EL (cell line): ENCODE measurements around the gene USP22.
A peak's percentile ranks its signal among the peaks of the same experiment; 100 is the strongest.

Experiments used
- DNase-seq: peaks from one replicate; pipeline ENCODE4 v3.0.0-alpha.2; 2016

The USP22 gene

DNA sequence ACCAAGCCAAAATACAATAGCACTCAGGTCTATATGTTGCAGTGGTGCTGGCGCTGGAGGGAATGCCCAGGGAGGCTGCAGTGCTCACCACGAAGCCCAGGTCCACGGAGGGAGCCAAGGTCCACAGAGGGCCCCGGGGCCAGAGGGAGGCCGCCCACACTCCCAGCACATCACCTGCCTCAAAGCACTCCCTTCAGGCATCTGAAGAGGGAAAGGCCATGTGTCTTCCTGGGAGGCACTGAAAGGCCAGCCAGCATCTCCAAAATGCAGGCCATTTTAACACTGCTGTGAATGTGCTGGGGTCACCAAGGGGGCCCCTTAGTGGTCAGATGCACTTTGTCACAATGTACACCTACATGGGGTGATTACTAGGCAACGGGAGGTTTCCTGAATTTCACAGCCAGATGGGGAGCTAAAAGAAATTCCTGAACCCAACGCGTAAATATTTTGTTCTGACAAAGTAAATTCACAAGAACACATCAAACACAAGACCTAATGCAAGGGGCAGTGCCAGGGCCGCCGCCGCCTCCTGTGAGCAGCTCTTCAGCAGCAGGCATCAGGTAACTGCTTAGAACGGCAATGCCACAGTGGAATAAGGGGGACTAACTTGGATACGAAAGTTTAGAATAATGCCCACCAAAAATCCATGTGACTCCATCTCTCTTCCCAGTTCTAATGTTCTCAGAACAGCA, 42.8 kb downstream of the USP22 start:
- DNase-seq, result no peak

DNA sequence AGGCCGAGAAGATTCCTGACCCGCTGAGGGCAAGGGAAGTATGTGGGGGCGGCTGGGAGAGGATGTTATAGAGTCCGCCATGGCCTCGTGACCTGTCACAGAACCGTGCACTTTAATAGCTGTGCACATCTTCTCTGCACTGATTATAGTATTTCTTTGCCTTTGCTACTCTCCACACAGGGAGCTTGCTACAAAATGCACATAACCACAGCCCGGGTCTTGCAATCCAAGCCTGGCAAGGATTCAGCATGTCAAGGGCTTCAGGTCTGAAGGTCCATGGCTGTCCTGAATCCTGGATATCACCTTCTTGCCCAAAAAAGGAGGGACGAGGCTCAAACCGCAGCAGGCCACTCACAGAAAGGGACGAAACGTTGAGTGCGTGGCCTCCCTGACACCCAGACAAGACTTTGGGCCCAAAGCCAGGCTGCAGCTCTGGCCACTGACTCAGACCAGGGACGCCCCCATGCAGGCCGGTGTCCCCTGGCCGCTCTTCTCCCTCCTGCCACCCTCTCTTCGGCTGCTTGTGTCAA, 43.7 kb downstream of the USP22 start:
- no peak for DNase-seq

DNA sequence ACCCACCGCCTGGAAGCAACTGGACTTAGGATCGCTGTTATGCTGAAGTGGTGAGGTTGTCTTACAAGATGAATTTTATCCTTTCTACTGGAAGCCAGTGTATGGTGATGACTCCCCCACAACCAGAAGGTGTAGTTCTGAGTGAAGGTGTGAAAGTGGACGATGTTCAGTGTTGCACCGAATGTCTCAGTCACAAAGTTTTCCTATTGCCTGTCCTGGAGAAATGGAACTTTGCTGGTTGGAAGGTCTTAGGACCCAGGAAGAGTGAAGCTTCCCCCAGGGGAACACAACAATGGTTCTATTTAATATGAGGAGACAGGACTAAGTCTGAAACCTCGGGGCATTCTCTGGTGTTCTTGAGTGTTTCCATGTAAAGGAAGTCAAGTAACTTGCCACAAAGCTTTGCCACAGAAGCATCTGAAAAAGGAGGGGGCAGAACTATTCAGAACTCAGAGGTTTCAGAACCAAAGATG, 44.2 kb downstream of the USP22 start:
- DNase-seq, result no peak

DNA sequence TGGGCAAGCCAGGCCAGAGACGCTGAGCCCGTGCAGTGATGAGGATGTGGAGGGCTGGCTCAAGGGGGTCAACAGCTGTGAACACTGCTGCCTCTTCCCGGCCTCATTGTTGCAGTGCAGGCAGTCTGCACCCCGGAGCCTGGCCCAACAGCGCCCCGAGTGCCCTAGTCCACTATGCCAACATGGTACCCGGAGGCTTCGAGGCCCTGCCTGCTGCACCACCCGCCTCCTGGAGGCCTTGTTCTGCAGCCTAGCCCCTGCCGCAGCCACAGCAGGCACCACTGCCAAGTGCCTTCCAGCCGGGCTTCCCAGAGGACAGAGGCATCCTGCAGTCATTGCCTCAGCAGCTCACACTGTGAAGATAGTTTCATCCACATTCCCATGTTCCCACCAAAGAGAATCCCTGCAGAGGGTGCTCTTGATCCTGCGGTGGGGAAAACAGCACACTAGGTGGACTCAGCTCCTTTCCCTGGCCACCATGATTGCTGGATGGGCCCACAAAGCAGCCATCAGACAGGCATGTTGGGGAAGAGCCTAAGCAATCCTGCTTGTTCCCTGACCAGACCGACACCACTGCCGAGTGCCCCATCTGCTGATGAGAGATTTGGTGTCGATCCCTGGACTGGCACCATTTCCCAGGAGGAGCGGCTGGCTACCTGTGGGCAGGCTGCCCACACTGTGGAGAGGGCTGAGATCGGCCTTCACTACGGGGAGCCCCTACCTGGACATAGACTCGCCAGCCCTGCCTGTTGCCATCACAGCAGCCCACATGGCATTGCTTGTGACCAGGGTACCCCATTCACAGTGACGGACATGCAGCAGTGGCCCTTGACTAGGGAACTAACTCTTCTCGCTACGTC, 44.9 kb downstream of the USP22 start:
- peak; percentile 25 for DNase-seq

DNA sequence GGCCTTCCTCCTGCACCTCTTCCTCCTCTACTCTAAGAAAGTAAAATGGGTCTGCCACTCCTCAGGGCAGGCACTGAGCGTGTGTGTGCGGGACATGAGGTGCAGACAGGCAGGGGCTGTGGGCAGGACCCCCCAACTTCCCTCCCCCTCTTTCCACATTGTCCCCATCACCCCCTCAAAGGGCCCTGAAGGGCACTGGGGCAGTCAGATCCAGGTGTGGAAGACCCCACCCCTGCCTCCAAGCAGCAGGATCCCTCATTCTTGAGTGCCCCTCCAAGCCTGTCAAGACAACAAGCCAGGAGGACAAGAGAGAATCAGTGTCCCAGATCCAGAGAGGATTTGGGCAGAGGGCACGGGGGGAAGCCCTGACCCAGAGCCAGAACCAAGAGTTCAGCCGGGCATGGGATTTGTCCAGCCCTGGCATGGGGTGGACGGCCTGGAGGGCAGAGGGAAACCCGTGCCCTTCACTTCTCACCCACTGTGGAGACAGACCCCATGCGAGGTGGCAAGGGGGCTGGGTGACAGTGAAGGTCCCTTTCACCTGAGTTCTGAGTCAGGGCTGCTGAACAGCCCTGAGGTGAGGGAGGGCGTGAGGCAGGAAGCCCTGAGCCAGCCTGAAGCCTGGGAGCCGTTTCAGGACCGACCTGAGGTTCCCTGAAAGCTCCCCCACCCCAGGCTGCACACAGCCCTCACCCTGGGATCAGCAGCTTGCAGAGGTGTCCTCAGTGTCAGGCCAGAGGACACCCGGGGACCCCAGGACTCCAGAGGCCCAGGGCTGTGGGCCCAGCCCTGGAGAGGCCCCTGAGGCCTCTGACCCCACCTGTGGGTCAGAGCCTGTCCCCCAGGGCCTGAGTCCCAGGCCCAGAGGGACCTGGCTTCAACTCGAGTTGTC, 45.8 kb downstream of the USP22 start:
- DNase-seq, result no peak

DNA sequence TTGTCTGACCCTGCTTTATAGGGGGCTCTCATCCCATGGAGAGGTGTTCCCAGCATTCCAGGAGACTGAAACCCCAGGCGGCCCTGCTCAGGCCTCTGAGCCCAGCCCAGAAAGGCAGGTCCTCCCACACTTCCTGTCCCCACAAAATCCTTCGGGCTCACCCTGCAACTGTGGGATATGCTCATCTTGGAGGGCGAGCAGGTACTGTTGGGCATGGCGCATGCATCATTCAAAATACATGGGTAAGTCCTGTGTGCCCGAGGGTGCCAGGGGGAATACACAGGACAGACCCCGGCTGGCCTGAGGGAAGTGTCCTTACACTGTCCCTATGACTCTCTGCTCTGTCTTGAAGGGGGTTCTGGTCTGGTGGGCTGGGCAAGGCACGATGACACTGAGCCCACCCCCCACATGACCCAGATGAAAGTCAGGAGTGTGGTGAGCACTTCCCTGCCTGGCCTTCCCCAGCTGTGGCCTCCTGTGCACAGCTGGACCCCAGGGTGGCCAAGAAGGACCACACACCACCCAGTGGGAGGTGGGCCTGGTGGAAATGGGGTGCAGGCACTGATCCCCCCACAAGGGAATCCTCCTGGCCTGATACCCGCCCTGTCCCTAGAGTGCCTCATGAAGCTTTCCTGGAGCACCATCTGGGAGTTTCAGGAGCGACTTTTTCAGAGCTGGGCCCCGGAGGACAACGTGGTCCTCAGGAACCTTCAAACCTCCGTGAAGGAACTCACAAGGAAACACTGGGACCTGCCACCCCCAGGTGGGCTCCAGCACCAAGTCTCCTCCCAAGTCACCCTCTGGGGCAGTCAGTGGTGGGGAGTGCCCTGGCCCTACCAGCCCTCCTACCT, 46.7 kb downstream of the USP22 start:
- no peak for DNase-seq

DNA sequence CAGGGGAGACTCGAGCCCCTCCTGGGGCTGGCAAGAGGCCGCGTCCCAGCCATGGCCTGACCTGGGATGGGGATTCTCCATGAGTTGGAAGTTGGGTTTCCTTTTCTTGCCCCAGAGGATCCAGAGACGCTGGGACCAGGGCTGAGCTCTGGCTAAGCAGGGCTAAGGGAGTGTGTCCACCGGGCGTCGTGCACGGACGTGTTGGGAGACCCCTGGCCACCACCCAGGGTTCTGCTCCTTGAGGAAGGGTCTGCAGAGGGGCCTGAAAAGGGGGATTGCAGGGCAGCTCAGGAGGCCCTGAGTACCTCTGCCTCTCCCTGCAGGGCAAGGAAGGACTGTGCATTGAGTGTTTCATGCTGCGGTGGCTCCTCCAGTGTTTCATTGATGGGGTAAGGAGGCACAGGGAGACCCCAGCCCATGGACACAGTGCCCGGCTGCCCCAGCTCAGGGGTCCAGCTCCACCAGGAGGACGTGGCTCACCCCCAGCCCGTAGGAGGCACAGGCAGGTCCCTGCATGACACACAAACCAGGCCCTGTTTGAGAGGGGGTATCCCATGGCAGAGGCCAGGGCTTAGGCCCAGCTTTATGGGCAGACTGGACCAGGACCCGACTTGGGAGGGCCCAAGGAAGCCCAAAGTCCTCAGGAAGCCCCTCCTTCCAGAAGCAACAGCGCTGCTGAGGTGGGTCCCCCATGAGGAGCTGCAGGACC, 47.5 kb downstream of the USP22 start:
- no peak for DNase-seq

DNA sequence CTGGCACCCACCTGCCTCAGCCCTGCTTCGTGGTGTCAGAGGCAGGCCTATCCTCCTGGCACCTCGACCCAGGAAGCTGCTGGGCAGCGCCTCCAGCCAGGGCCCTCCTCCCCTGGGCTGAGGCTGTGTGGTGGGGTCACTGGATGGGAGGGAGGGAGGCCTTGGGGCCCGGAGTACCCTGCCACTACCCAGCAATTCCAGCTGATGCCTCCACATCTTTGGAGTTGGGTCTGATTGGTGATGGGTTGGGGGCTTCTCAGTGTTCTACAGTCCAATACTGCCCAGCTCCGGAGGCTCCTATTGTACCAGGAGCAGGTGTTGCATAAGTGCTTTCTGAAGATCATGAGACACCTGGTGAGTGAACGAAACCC, 48.0 kb downstream of the USP22 start:
- DNase-seq, result no peak

DNA sequence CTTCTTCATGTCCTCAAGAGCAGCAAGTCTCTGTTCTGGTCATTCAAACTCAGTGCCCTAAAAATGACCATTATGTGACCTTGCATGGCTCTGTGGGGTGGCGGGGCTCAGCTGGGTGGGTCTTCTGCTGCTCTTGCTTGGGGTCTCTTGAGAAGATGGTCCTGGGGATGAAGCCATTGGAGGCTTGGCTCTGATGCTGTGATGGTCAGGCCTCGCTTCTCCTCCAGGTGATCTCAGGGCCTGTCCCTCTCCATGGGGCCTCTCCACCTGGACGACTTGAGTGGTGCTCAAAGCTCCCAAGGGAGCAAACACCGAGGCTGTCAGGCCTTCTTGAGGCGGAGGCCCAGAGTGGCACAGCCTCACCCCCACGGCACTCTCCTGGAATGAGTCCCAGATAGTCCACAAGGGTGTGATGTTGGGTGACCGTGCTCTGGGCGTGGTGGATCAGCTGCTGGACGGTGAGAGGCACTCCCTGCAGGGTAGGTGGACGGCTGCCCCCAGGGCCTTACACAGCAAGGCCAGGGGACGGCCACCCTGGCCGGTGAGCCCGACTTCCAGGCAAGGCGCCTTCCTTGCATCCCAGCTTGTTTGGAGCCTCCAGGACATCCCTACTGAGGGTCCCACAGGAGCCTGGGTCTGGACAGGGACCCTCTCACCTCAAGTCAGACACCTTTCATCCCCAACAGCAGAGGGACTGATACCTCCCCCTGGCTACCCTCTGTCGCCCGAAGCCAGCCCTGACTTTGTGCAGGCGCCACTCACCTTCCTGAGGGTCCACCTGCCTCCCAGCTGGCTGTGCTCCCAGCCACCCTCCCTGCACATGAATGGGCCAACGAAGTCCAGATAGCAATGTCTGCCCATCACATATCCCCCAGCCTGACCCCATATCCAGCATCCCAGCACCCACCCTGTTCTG, 48.7 kb downstream of the USP22 start:
- no peak for DNase-seq

DNA sequence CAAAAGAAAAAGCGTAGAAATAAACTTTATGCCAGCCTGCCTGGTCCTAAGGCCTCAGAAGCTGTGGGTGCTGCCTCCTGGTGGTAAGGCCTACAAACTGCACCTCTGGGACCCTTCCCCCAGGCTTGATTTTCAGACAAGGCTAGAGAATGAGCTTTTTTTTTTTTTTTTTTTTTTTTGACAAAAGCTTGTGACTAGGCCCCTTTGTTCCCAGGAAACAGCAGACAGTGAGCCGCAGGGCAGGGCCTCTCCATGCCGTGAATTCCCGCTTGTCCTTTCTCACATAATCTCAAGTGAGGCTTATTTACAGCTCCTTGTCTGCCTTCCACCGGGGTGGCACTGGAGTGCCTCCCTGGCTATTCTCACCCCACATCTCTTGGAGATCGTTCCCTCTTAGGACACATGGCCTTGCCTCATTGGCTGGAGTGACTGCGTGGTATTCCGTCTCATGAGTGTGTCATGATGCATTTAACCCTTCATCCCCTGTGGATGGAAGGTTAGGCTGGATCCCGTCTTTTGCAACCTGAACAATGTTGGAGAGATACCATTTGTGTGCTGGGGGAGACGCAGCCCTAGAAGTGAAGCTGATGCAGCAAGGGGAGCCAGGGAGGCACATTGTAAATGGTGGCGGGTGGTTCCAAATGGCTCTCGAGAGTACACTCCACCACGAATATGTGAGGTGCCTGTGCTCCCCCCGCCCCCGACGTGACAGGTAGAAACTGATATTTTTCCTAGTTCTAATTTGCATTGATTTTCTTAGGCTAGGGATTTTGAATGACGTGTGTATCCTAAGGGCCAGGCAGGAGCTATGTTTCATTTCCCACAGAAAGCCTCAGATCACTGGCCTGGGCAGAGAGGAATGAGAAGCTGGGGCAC, 49.6 kb downstream of the USP22 start:
- peak; percentile 62 for DNase-seq

DNA sequence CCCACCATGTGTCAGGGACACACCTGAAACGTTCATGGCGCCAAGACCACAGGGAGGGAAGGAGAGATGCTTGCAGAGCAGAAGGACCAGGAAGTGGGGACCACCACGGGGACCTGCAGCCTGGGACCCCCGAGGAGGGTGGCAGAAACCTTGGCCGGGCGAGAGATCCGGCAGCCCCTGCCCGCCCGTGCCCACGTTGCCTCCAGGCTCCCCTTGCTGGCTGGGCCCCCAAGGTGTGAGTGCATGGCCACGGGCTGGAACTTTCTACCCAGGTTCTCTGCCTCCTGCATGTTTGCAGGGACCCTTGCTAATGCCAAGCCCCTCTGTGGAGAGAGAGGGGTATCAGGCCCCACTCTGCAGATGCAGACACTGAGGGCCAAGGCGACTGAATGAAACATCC, 50.4 kb downstream of the USP22 start:
- no peak for DNase-seq

DNA sequence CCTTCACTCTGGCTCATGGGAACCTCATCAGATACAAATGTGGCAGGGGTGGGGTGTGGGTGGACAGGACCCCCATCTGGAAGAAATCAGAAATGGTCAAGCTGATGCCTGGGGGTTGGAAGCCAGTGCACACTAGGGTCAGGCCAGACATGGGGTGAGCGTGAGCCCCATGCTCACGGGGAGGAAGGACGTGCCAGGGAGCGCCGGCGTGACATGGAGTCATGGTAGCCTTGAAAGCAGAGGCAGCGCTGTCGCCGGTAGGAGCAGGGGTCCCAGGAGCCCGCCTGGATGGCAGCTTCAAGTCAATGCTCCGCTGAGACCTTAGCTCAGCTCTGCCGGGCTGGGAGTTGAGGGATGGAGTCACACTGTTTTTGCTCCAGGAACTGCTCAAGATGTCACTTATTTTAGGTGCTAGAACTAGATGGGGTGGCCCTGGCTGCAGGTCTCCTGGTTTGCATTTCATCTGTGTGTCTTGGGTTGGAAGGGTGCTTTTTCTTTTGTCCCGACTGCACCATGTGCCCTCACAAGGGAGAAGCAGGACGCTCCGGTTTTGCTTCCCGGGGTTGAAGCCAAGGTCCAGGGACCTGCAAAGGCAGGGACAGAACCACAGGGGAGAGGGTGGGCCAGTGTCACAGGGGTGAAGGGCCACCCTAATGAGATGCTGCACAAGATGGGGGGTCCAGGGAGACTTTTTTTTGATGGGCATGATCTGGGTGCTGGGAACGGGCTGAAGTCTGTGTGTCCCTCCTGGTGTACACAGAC, 51.4 kb downstream of the USP22 start:
- DNase-seq, result no peak

DNA sequence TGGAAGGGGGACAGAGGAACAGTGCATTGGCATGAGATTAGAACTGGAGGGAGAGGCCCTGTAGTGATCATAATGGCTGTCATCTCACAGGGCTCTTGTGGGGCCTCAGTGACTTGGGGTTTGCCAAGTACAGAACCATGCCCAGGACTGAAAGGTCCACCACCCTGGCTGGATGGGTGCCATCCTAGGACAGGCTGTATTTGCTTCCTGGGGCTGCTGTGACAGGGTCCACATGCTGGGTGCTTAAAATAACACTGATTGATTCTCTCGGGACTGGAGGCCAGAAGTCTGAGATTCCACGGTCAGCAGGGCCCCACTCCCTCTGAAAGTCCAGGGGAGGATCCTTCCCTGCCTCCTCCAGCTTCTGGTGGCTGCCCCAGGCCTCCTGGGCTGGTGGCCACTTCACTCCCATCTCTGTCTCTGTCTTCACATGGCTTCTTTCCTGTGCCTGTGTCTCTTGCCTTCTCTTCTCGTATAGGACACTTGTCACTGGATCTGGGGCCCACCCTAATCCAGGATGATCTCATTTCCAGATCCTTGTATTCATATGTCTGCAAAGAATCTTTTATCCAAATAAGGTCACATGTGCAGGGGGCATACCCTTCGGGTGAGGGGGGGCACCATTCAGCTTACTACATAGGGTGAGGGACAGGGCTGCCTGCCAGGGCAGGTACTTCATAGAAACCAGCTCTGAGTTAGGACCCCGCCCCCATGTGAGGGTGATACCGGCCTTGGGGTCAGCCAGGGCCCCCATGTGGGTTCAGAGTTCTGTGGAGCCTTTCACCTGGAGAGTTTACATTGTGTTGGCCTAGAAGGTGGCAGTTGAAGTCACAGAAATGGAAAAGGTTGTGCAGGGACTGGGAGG, 52.6 kb downstream of the USP22 start:
- DNase-seq, result no peak

DNA sequence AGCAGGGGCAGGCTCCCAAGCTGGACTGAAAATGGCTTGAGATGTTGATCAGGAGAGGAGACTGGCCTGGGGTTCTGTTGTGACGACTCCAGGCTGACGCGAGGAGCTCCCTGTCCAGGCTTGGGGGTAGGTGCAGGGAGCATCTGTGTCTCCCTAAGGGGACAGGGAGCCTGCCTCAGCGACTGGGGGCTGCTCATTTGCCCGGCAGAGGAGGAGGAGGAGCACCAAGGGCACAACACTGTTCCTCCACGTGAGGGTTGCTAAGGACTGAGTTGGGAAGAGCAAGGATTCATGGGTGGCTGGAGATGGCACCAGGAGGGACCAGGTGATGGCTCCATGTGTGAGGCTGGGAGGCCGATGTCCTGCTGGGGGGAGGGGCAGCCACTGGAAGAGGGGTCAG, 53.3 kb downstream of the USP22 start:
- DNase-seq, result no peak

DNA sequence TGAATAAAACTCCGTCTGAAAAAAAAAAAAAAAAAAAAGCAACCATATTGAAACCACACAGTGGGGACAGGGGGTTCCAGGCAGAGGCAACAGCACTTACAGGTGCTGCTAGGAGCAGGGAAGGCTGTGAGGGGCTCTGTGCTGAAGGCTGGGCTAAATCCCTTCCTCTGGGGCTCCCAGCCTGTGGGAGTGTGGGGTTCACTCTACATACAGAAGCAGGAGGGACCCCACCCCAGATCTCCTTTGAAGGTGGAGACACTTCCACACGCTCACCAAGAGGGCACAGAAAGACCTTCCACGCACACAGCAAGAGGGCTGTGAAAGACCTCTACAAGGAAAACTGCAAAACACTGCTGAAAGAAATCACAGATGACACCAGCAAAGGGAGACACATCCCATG, 53.9 kb downstream of the USP22 start:
- DNase-seq, result no peak

DNA sequence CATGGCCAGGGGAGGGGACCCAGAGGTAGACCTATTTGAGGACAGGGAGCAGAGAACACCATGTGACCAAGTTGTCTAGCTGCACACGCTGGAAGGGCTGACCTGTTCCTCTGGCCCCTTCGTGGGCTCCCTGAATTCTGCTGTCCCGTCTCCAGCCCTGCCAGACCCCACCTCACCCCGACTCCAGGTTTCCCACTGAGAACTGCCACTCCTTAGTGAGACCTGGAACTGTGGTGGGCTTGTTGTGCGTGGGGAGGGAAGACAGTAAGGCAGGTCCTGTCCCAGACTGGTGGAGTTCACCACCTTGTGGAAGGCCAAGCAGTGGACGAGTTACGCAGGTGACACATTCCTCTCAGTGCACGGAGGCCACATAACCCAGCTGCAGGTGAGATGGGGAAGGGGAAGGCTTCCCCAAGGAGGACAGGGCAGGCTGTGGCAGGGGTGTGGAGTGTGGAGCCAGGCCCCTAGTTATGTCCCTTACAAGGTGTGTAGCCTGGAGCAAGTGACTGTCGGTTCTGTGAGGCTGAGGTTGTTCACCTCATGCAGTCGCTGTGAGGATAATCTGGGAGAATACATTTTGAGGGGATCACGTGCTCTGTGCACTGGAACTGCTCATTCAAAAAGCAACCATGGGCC, 54.7 kb downstream of the USP22 start:
- DNase-seq, result no peak

DNA sequence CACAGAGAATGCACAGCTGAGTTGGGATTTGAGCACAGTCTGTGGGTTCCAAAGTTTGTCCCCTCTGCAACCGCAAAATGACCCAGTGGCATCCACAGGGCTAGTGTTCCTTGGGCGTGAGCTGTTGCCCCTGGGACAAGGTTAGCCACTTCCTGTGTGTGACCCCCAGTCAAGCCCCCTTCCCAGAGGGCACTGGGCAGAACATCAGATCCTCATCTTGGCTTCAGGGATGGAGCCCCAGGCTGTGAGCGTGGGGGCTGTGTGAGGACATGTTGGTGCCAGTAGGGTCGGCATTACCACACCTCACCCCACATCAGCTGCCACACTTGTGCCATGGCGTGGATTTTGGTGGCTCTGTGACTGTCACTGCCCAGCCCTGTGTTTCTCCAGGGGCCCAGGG, 55.3 kb downstream of the USP22 start:
- no peak for DNase-seq
